GM10847 (cell line): ENCODE results near the gene YKT6.

Experiments
- POLR2A ChIP-seq: IDR thresholded peaks from 2 replicates; pipeline ENCODE4 v1.6.1; 2011; ENCODE audit not compliant: insufficient read length; ENCODE audit errors: extremely low read depth

Gene YKT6

GRCh38 chr7:44247868-44248651, 47.3 kb downstream of the YKT6 start:
- no peak for TF ChIP-seq POLR2A

- TF ChIP-seq POLR2A = no peak
These were observed 49.0 kb downstream of the YKT6 start for GRCh38 chr7:44249639-44250234.

- TF ChIP-seq POLR2A = no peak
These were observed 50.5 kb downstream of the YKT6 start for GRCh38 chr7:44251269-44251668.

- no peak for TF ChIP-seq POLR2A
These were observed 51.1 kb downstream of the YKT6 start for GRCh38 chr7:44251881-44252280.

GRCh38 chr7:44256459-44256858, 55.7 kb downstream of the YKT6 start:
- no peak for TF ChIP-seq POLR2A

- TF ChIP-seq POLR2A = no peak
These were observed 56.4 kb downstream of the YKT6 start for GRCh38 chr7:44257213-44257612.

GRCh38 chr7:44257618-44258422, 57.0 kb downstream of the YKT6 start:
- no peak for TF ChIP-seq POLR2A

GRCh38 chr7:44258423-44258760, 57.6 kb downstream of the YKT6 start:
- TF ChIP-seq POLR2A = no peak

- no peak for TF ChIP-seq POLR2A
These were observed 58.2 kb downstream of the YKT6 start for GRCh38 chr7:44258865-44259546.

GRCh38 chr7:44259547-44260457, 59.0 kb downstream of the YKT6 start:
- no peak for TF ChIP-seq POLR2A

GRCh38 chr7:44261240-44261639, 60.5 kb downstream of the YKT6 start:
- TF ChIP-seq POLR2A = no peak

GRCh38 chr7:44262031-44262430, 61.3 kb downstream of the YKT6 start:
- no peak for TF ChIP-seq POLR2A

- no peak for TF ChIP-seq POLR2A
These were observed 62.7 kb downstream of the YKT6 start for GRCh38 chr7:44263326-44264082.
